ENCODE data around the gene LRTM2. TPM values are rescaled to one million over a fixed set of nuclear protein-coding genes. Genes with fewer than 3 reads are reported as not detected.

Gene LRTM2
- total RNA-seq, 1 donor from 2014 or later = not detected

- DNase-seq (ENCODE audit: low spot score) = no peak
Observed at GRCh38 chr12:1882850-1883470, 62.6 kb downstream of the LRTM2 start.

GRCh38 chr12:1883513-1883912 is 63.1 kb downstream of the LRTM2 start:
- DNase-seq (ENCODE audit: low spot score) = no peak

- no peak for DNase-seq (ENCODE audit: low spot score)
Observed at GRCh38 chr12:1884651-1885050, 64.3 kb downstream of the LRTM2 start.

GRCh38 chr12:1885082-1885596 is 64.8 kb downstream of the LRTM2 start:
- DNase-seq (ENCODE audit: low spot score) = no peak

- no peak for DNase-seq (ENCODE audit: low spot score)
Observed at GRCh38 chr12:1885599-1886245, 65.4 kb downstream of the LRTM2 start.

Other genes with a start within 250 kb of the LRTM2 start
- 8.4 TPM for gene FBXL14, start 226.0 kb upstream of the LRTM2 start, total RNA-seq
- 2.3 TPM for gene WNT5B, start 191.3 kb upstream of the LRTM2 start, total RNA-seq
- gene ADIPOR2, start 129.5 kb upstream of the LRTM2 start, total RNA-seq = 119 TPM
- 8.8 TPM for gene CACNA2D4, start 98.1 kb downstream of the LRTM2 start, total RNA-seq
- gene DCP1B, start 183.9 kb downstream of the LRTM2 start, total RNA-seq = 8.0 TPM
- gene CACNA1C, start 232.4 kb downstream of the LRTM2 start, total RNA-seq = 6.8 TPM